ENCODE results near the gene ATG16L1. TPM values are rescaled to one million over a fixed set of nuclear protein-coding genes. Genes with fewer than 3 reads are reported as not detected.
A peak's percentile ranks its signal among the peaks of the same experiment; 100 is the strongest.

The ATG16L1 gene
- total and polyA plus RNA-seq, 2 experiments from 2014 or later: 15.3 to 37.9 TPM

DNA sequence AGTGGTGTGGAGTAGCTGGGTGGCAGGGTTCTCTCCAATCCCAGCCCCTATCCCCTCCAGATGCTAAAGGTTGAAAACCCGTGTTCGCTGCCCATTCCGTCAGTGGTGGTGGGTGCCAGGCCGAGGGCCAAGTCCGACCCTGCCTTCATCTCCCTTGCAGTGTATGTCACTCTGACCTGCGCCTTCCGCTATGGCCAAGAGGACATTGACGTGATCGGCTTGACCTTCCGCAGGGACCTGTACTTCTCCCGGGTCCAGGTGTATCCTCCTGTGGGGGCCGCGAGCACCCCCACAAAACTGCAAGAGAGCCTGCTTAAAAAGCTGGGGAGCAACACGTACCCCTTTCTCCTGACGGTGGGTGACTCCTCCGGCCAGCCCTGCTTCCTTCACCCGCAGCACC lies 69.0 kb downstream of the ATG16L1 start (continued):
- no peak for TF ChIP-seq EZH2 (IDR thresholded peaks at IDR 0.05; ENCODE audit: low read depth, unreplicated experiment)
- TF ChIP-seq JUNB (IDR thresholded peaks at IDR 0.05; ENCODE audit: unreplicated experiment): no peak
- TF ChIP-seq EZH2phosphoT487 (IDR thresholded peaks at IDR 0.05; ENCODE audit: unreplicated experiment): no peak
- no peak for TF ChIP-seq NANOG (IDR thresholded peaks at IDR 0.05; ENCODE audit: borderline replicate concordance)

DNA sequence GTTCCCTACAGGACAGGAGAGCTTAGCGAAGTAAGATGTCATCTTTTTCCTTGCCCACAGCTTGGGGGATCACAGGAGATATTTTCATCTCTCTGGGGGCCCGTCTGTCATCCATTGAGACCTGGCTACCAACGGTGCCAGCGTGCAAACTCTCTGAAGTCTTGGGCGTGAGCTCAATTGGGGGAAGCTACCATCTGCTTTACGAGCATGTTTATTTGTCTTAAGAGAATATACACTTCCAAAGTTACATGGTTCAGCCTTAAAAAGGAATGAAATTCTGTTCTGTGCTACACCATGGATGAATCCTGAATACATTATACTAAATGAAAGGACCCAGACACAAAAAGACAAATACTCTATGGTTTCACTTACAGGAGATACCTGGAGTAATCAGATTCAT lies 69.7 kb downstream of the ATG16L1 start:
- ATAC-seq (no peak), DNase-seq (ENCODE audit: low spot score) (no peak)
- no peaks in the 10 kb centered on the region for H3K9me3 Mint-ChIP-seq
- H3K36me3 Mint-ChIP-seq (ENCODE audit: low read depth): no peaks in the 10 kb centered on the region
- H3K36me3 ChIP-seq (ENCODE audit: insufficient read depth): no peaks in the 10 kb centered on the region
- H3K79me2 ChIP-seq (replicated peaks; ENCODE audit: insufficient read depth): no peaks in the 10 kb centered on the region
- no peak overlapping the region for H3K27ac ChIP-seq (ENCODE audit: low read depth)
- no peaks in the 10 kb centered on the region for H3K27me3 ChIP-seq (ENCODE audit: insufficient read depth)
- H3K4me3 Mint-ChIP-seq: no peak overlapping the region
- no peak overlapping the region for H3K4me2 ChIP-seq
- H4K20me1 ChIP-seq (replicated peaks; ENCODE audit: insufficient read depth): no peaks in the 10 kb centered on the region
- H3K27ac Mint-ChIP-seq: no peak overlapping the region
- H2AFZ ChIP-seq: peak overlapping the region; percentile 28; the same call in 1 of the 2 replicates
- no peaks in the 10 kb centered on the region for H3K4me1 ChIP-seq (ENCODE audit: insufficient read depth)
- no peaks in the 10 kb centered on the region for H3F3A ChIP-seq (replicated peaks; ENCODE audit: low read depth)
- no peak overlapping the region for H3K4me3 ChIP-seq
- H3K9me2 ChIP-seq (ENCODE audit: insufficient read depth): no peaks in the 10 kb centered on the region
- H3K27me3 Mint-ChIP-seq (ENCODE audit: insufficient read depth, low read depth, poor library complexity): no peaks in the 10 kb centered on the region
- no peak for TF ChIP-seq CTCF (conservative IDR thresholded peaks at IDR 0.05; ENCODE audit: low read depth in 2 of 2)
- TF ChIP-seq JUNB (IDR thresholded peaks at IDR 0.05; ENCODE audit: unreplicated experiment): no peak
- TF ChIP-seq EZH2 (IDR thresholded peaks at IDR 0.05; ENCODE audit: low read depth, unreplicated experiment): no peak
- no peak for TF ChIP-seq STAT1 (IDR thresholded peaks at IDR 0.05; ENCODE audit: unreplicated experiment)
- no peak for TF ChIP-seq ZNF331 (CRISPR knock-in tag; IDR thresholded peaks at IDR 0.05; ENCODE audit: low read depth)
- H3K4me1 Mint-ChIP-seq: peaks cover 2% of the 10 kb centered on the region; the same call in 1 of the 3 replicates

DNA sequence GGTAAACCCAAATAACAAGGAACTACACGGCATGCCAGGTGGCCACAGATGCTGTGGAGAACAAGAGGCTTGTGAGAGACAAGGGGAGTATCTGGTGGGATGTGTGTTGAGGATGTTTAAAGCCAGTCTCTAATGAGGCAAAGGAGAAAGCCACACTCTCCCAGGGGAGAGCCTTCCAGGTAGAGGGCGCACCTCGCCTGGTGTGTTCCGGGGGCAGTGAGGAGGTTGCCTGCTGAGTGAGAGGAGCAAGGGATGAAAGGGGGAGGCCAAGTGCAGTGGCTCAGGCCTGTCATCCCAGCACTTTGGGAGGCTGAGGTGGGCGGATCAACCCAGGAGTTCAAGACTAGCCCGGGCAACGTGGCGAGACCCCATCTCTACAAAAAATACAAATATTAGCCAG lies 72.4 kb downstream of the ATG16L1 start:
- Histone ChIP-seq H3K79me2 (replicated peaks; ENCODE audit: insufficient read depth) (no peaks in the 10 kb centered on the region), H3K27ac (ENCODE audit: low read depth) (no peak overlapping the region), H3K9me2 (ENCODE audit: insufficient read depth) (no peaks in the 10 kb centered on the region), H3K36me3 (ENCODE audit: insufficient read depth) (no peaks in the 10 kb centered on the region), H3K4me3 (no peak overlapping the region), H3K27me3 (ENCODE audit: insufficient read depth) (no peaks in the 10 kb centered on the region), H4K20me1 (replicated peaks; ENCODE audit: insufficient read depth) (no peaks in the 10 kb centered on the region), H3K4me1 (ENCODE audit: insufficient read depth) (no peaks in the 10 kb centered on the region), H3K4me2 (no peak overlapping the region), H3F3A (replicated peaks; ENCODE audit: low read depth) (no peaks in the 10 kb centered on the region), H2AFZ (no peak overlapping the region)
- H3K27me3 Mint-ChIP-seq (ENCODE audit: insufficient read depth, low read depth, poor library complexity): peaks cover 5% of the 10 kb centered on the region
- TF ChIP-seq, protein P1, sequence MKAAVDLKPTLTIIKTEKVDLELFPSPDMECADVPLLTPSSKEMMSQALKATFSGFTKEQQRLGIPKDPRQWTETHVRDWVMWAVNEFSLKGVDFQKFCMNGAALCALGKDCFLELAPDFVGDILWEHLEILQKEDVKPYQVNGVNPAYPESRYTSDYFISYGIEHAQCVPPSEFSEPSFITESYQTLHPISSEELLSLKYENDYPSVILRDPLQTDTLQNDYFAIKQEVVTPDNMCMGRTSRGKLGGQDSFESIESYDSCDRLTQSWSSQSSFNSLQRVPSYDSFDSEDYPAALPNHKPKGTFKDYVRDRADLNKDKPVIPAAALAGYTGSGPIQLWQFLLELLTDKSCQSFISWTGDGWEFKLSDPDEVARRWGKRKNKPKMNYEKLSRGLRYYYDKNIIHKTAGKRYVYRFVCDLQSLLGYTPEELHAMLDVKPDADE (IDR thresholded peaks at IDR 0.05): no peak
- TF ChIP-seq ZNF462 (CRISPR knock-in tag; IDR thresholded peaks at IDR 0.05): no peak
- TF ChIP-seq CTCF (conservative IDR thresholded peaks at IDR 0.05; ENCODE audit: low read depth in 2 of 2): peak; percentile 17 to 59; a peak in 2 of 4 replicates
- H3K4me3 Mint-ChIP-seq: no peak overlapping the region
- DNase-seq (ENCODE audit: low spot score): no peak
- peaks cover 2% of the 10 kb centered on the region; the same call in 1 of the 3 replicates for H3K4me1 Mint-ChIP-seq
- no peaks in the 10 kb centered on the region for H3K9me3 Mint-ChIP-seq
- ATAC-seq: peak; percentile 48
- no peaks in the 10 kb centered on the region for H3K36me3 Mint-ChIP-seq (ENCODE audit: low read depth)
- no peak overlapping the region for H3K27ac Mint-ChIP-seq
